ENCODE results near the gene PLEKHM2.

DNA sequence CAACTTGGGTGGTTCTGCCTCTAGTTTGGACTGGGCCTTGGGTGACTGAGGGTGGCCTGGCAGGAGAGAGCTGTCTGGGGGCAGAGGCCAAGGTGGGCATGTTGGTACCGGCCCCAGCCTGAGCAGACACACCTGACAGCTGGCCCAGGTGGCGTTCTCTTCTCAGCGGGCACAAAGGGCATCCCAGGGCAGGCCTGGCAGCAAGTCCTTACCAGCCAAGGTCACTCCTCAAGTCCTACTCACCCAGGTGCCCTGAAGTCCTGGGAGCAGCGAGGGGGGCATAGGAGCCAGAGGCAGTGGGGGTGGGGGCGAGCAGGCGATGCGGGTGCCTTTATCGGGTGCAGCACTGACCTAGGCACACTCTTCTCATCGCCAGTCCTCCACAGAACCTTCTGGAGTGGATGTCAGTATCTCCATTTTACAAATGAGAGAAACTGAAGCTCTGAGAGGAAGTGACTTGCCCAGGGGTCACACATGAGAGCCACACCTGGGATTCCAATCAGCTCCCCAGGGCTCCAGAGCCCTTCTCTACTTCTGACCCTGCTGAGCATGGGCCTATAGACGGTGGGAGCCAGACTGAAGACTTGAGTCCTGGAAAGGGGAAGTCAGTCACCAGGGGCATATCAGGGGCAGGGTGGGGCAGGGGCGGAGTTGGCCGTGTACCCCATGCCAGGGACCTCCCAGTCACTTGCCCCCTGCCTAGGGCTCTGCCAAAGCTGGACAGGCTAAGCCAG lies 51.4 kb downstream of the PLEKHM2 start:
- TF ChIP-seq ZNF565 (CRISPR knock-in tag; conservative IDR thresholded peaks at IDR 0.05; ENCODE audit: low read depth) (no peak), ZFP3 (CRISPR knock-in tag; IDR thresholded peaks at IDR 0.05) (no peak), ZNF70 (CRISPR knock-in tag; IDR thresholded peaks at IDR 0.05) (no peak), PATZ1 (CRISPR knock-in tag; IDR thresholded peaks at IDR 0.05; ENCODE audit: borderline replicate concordance) (no peak), POU6F1 (CRISPR knock-in tag; IDR thresholded peaks at IDR 0.05; ENCODE audit: borderline replicate concordance, low read depth) (no peak), ESRRG (CRISPR knock-in tag; IDR thresholded peaks at IDR 0.05) (no peak), ARNTL (CRISPR knock-in tag; IDR thresholded peaks at IDR 0.05; ENCODE audit: borderline replicate concordance, low read depth) (no peak), RARB (CRISPR knock-in tag; IDR thresholded peaks at IDR 0.05) (no peak), CREB5 (CRISPR knock-in tag; IDR thresholded peaks at IDR 0.05; ENCODE audit: low read depth) (no peak), PPARA (CRISPR knock-in tag; IDR thresholded peaks at IDR 0.05; ENCODE audit: borderline replicate concordance) (no peak)
